OCI-LY3 (cell line): ENCODE measurements around the gene SAMSN1.

Experiments
- CTCF ChIP-seq: fragments of 200-600, 300-600 bp; sonication (generic); IDR thresholded peaks from 2 replicates; pipeline ENCODE4 v1.5.1; 2014; ENCODE audit warnings: antibody characterized with exemption, low read length, low read depth
- EZH2phosphoT487 ChIP-seq: fragments of 200-600 bp; shearing (Covaris generic); IDR thresholded peaks from 2 replicates; pipeline ENCODE4 v1.6.1; 2018; ENCODE audit warnings: antibody characterized with exemption, mixed run types, low read depth

- TF ChIP-seq CTCF, result no peak
- no peak for TF ChIP-seq EZH2phosphoT487
Measured at GRCh38 chr21:14453339-14454015, 92.6 kb downstream of the SAMSN1 start.
